ENCODE measurements around the gene ASAP3.
"Not testable (repeated sequence)": the region's sequence is repeated elsewhere in the genome, so short reads cannot be mapped to it uniquely, and the experiment has no call there.

Gene ASAP3

DNA sequence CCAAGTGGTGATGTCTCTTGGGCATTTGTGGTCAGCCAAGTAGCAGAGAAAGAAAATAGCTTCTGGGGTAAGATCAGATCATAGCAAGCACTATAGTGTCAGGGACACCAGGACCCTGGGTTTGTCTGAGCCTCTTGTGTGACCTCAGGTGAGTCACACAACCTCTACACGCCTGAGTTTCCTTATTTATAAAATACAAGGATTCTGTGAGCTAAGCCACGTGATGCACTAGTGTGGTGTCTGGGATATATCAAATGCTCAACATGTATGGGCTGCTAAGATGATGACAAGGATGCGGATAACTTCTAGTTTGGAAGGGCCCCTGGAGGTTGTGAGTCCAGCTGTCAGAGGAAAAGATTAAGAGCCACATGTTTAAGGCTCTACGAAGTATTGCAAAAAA lies 89.8 kb downstream of the ASAP3 start:
- no peak for FAIRE-seq

DNA sequence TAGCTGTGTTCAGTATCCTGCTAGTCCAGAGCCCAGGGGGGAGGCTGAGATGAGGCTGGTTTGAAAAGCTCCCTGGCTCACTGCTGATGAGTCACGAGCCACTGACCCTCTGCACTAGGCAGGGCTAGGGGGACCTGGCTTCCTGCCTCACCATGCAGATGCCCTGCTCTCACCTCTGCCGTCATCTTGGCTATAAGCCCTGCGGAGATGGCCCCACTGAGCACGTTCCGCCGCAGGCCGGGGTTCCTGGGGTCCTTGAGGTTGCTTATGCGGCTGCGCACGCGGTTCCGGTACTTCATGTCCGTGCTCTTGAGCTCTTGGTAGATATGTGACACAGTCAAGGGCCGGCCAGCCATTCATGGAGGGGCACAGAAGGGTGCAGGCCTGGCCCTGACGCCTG lies 90.3 kb downstream of the ASAP3 start:
- FAIRE-seq: no peak

DNA sequence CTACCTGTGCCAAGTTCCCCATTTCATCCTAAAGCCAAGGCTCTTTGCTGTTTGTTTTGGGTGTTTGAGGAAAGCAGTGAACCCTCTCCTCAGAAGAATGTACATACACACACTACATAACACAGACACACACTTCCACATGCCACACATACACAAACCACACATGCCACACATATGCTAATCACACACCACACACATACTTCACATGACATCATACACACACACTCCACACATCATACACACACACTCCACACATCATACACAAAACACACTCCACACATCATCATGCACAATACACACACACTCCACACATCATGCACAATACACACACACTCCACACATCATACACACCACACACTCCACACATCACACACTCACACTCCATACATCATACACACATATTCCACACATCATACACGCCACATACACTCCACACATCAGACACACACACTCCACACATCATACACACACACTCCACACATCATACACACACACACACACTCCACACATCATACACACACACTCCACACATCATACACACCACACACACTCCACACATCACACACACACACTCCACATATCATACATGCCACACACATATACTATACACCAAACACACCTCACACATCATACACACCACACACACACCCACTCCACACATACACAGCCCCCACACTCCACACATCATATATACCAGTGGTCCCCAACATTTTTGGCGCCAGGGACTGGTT lies 91.7 kb downstream of the ASAP3 start:
- FAIRE-seq: peak; percentile 94

DNA sequence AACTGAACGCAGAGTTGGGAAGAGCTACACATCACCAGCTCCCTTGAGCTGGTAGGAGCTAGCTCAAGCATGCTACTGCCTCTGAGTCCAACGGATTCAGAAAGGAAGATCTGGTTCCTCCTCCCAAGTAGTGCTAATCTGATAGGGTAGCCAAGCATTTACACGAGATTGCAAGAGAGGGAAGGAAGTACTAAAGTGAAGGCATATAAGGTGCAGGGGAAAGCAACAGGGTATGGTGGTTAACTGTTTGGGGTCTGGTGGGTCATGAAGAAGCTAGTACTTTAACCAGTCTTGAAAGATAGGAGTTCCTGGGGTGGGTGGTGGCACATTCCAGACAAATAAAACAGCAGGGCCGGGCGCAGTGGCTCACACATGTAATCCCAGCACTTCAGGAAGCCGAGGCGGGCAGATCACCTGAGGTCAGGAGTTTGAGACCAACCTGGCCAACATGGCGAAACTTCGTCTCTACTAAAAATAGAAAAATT lies 94.1 kb downstream of the ASAP3 start:
- FAIRE-seq: no peak

DNA sequence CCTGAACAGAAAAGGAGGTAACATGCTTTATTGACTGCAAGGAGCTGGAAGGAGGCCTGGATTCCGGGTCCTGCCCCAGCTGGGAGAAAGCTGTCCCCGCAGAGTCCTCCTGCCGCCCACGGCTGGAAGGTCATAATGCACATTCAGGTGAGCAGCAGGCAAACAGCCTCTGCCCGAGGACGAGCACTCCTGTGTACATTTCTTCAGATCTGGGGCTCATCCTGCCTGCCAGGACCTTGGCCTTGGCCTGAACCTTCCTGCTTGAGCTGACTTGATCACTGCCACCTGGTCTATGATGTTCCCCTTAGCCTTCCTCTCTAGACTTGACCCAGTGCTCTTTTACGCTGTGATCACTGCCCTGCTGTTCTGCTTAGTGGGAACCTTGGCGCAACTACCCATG lies 96.5 kb downstream of the ASAP3 start:
- no peak for FAIRE-seq

DNA sequence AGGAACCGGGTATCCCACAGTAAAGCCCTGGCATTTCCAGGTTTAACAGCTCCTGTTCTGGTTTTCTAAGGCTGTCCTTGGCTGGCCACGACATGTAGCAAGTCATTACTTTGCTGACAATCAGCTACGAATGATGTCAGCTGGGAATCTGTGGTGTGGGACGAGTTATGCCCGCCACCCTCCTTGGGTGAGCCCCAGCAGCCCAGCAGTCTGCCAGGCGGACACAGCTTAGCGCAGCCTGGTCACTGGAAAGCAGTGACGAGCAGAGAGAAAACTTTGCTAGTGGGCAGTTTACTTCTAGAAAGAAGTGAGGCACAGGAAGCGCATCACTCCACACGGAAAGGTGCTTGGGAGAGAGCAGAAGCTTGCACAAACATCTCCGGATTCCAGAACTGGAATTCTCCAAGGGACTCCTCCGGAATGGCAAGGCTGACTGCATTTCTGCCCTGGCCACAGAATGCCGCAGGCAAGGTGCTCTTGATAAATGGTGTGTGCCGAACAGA lies 98.8 kb downstream of the ASAP3 start:
- no peak for FAIRE-seq

DNA sequence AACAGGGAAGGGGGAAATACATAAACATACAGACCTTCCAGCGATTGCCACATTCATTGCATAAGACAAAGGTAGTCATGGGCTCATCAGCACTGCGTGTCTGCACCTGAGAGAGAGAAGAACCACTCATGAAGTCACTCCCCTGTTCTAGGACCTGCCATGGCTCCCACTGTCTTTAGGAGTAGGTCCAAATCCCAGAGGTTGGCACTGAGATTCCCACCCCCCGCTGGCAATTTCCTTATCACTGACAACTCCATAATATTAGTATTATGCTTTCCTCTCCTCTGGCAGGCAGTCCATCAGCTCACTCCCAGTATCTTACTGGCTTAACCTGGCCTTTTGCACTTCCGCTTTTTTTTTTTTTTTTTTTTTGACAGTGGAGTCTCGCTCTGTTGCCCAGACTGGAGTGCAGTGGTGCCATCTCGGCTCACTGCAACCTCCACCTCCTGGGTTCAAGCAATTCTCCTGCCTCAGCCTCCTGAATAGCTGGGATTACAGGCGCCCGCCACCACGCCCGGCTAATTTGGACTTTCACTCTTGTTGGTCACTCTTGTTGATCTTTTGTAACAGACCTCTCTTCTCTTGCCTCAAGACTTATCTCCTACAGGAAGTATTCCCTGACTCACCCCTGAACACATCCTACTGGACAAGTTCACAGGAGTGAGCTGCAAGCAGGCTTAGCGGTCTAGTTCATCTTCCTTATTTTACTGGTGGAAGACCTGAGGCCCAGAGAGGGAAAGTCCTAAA lies 99.5 kb downstream of the ASAP3 start:
- no peak for FAIRE-seq

DNA sequence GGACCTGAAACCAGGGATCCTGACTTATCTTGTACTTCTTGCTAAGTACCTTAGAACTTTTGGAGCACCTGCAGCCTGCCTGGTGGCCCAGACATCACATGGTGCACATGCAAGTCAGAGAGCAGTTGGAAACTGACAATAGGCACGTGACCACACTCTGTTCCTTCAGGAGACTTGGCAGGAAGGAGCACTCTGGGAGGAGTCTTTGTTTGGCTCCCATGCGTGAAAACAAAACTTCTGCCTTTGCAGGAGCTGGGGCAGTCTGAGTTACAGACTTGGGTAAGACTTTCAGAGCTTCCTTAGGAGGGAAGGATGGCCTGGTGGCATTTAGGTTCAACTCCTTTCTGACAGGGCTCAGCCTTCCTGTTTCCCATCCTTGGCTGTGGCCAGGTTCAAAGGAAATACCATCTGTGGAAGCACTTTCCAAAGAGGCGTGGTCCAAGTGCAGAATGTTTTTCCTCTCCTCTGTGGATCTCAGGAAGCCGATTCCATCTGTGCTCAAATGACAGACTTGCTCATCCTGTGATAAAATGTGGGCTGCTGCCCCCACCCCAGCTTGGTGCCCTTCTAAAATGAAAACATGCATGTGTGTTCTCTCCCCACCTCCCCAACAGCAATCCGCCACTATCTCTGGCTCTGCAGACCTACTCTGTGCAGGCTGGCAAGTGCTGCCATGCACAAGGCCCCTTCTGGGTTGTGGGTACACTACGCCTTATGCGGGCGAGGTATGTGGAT lies 100.2 kb downstream of the ASAP3 start:
- no peak for FAIRE-seq

DNA sequence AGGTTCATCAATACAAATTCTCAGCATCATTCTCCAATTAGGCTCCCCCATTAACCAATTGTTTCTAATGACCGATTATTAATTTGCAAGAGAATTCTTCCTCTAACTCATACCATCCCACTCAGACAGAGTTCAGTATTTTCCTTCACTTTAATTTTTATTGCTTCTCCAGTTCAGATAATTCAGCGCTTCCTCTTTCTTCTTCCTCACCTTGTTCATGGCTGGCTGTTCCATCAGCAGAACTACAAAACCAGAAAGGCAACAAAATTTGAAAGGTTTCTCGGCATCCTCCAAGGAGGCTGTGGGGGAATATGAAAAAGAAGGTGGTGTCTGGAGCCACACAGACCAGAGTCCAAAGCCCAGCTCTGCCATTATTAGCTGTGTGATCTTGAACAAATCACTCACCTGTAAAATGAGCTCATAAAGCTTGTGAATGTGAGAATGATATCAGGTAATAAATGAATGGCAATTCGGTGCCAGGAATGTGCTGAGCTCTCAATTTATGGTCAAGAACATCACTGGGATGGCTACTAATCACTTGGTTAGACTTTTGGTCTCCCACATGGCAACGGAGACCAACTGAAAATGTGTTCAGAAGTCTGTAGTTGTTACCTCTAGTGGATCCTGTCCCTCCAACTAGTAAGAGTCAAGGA lies 102.6 kb downstream of the ASAP3 start:
- no peak for FAIRE-seq

DNA sequence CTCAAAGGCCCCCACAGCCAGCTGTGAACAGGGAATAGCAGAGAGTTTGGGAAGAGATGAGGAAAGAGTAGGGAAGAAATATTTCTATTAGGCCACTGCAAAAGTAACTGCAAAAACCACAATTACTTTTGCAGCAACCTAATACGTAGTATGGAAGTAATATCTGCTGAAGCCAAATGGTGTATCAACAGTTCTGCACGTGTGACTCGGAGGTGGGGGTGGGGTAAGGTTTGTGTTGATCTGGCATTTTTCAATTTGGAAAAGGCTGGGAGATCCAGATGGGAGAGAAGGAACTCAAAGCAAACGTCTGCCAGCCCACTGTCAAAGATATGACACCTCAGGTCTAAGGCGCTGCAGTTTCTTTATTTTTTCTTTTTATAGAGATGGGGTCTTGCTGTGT lies 103.3 kb downstream of the ASAP3 start:
- FAIRE-seq: no peak

DNA sequence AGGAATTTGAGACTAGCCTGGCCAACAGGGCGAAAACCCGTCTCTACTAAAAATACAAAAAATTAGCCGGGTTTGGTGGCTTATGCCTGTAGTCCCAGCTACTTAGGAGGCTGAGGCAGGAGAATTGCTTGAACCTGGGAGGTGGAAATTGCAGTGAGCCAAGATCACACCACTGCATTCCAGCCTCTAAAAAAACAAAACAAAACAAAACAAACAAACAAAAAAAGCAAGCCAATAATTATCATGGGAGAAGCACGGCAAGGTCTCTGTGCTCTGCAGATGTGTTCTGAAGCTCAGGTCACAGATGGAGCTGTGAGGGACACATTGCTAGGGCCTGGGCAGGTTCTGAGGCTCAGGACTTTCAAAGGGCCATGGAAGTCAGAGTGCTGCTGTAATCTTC lies 103.7 kb downstream of the ASAP3 start:
- not testable (repeated sequence) for FAIRE-seq

All from colon (tissue), 2 donors.